Measurements from ENCODE around the gene APCDD1.

APCDD1 gene

DNA sequence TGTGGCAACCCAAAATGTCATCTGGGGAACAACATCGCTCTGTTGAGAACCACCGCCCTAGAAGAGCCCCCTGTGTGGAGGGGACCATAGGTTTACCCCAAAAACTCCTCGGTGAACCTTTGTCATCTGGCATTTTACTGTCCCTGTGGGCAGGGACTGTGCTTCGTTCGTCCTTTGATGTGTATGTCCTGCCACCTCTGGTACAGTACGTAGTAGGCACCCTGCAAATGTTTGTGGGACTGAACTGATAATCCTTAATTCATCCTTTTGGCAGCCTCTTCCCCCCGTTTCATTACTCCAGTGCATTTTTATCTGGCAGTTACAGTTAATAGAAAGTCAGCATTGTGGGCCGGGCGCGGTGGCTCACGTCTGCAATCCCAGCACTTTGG is 72.1 kb downstream of the APCDD1 start:
- TF ChIP-seq, protein P1, sequence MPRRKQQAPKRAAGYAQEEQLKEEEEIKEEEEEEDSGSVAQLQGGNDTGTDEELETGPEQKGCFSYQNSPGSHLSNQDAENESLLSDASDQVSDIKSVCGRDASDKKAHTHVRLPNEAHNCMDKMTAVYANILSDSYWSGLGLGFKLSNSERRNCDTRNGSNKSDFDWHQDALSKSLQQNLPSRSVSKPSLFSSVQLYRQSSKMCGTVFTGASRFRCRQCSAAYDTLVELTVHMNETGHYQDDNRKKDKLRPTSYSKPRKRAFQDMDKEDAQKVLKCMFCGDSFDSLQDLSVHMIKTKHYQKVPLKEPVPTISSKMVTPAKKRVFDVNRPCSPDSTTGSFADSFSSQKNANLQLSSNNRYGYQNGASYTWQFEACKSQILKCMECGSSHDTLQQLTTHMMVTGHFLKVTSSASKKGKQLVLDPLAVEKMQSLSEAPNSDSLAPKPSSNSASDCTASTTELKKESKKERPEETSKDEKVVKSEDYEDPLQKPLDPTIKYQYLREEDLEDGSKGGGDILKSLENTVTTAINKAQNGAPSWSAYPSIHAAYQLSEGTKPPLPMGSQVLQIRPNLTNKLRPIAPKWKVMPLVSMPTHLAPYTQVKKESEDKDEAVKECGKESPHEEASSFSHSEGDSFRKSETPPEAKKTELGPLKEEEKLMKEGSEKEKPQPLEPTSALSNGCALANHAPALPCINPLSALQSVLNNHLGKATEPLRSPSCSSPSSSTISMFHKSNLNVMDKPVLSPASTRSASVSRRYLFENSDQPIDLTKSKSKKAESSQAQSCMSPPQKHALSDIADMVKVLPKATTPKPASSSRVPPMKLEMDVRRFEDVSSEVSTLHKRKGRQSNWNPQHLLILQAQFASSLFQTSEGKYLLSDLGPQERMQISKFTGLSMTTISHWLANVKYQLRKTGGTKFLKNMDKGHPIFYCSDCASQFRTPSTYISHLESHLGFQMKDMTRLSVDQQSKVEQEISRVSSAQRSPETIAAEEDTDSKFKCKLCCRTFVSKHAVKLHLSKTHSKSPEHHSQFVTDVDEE (CRISPR knock-in tag; IDR thresholded peaks at IDR 0.05): no peak
- TF ChIP-seq PPARA (CRISPR knock-in tag; IDR thresholded peaks at IDR 0.05; ENCODE audit: borderline replicate concordance) (no peak), TCF4 (CRISPR knock-in tag; IDR thresholded peaks at IDR 0.05; ENCODE audit: borderline replicate concordance) (no peak), BACH2 (CRISPR knock-in tag; IDR thresholded peaks at IDR 0.05; ENCODE audit: borderline replicate concordance) (no peak), TOX (CRISPR knock-in tag; IDR thresholded peaks at IDR 0.05; ENCODE audit: borderline replicate concordance) (no peak), ESRRG (CRISPR knock-in tag; IDR thresholded peaks at IDR 0.05) (no peak), OSR1 (CRISPR knock-in tag; IDR thresholded peaks at IDR 0.05) (no peak), CSDC2 (CRISPR knock-in tag; IDR thresholded peaks at IDR 0.05) (no peak)
- TF ChIP-seq, protein P2, sequence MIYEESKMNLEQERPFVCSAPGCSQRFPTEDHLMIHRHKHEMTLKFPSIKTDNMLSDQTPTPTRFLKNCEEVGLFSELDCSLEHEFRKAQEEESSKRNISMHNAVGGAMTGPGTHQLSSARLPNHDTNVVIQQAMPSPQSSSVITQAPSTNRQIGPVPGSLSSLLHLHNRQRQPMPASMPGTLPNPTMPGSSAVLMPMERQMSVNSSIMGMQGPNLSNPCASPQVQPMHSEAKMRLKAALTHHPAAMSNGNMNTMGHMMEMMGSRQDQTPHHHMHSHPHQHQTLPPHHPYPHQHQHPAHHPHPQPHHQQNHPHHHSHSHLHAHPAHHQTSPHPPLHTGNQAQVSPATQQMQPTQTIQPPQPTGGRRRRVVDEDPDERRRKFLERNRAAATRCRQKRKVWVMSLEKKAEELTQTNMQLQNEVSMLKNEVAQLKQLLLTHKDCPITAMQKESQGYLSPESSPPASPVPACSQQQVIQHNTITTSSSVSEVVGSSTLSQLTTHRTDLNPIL (CRISPR knock-in tag; IDR thresholded peaks at IDR 0.05; ENCODE audit: low read depth): no peak
- TF ChIP-seq, protein P3, sequence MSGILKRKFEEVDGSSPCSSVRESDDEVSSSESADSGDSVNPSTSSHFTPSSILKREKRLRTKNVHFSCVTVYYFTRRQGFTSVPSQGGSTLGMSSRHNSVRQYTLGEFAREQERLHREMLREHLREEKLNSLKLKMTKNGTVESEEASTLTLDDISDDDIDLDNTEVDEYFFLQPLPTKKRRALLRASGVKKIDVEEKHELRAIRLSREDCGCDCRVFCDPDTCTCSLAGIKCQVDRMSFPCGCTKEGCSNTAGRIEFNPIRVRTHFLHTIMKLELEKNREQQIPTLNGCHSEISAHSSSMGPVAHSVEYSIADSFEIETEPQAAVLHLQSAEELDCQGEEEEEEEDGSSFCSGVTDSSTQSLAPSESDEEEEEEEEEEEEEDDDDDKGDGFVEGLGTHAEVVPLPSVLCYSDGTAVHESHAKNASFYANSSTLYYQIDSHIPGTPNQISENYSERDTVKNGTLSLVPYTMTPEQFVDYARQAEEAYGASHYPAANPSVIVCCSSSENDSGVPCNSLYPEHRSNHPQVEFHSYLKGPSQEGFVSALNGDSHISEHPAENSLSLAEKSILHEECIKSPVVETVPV (CRISPR knock-in tag; IDR thresholded peaks at IDR 0.05): no peak
- TF ChIP-seq, protein P4, sequence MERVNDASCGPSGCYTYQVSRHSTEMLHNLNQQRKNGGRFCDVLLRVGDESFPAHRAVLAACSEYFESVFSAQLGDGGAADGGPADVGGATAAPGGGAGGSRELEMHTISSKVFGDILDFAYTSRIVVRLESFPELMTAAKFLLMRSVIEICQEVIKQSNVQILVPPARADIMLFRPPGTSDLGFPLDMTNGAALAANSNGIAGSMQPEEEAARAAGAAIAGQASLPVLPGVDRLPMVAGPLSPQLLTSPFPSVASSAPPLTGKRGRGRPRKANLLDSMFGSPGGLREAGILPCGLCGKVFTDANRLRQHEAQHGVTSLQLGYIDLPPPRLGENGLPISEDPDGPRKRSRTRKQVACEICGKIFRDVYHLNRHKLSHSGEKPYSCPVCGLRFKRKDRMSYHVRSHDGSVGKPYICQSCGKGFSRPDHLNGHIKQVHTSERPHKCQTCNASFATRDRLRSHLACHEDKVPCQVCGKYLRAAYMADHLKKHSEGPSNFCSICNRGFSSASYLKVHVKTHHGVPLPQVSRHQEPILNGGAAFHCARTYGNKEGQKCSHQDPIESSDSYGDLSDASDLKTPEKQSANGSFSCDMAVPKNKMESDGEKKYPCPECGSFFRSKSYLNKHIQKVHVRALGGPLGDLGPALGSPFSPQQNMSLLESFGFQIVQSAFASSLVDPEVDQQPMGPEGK (CRISPR knock-in tag; IDR thresholded peaks at IDR 0.05; ENCODE audit: borderline replicate concordance): no peak
- ATAC-seq: peak; percentile 5

DNA sequence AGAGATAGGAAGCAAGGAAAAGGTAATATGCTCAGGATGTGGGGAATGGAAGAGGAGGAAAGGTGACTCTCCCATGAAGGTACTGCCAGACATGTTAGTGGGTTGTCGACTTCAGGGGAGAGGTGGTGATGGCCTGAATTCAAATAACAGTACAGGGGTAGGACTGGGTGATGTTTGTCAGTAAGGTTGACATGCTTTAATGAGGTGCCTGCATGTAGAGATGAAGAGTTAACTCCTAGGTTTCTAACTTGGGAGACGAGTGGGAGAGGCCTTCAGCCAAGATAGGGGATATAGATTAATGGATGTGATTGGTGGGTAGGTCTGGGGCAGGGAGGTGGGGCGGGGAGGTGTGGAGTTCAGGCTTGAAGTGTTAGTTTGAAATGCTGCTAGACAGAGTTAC is 74.0 kb downstream of the APCDD1 start:
- no peak for TF ChIP-seq ZC3H10 (CRISPR knock-in tag; IDR thresholded peaks at IDR 0.05)
- no peak for TF ChIP-seq RARB (CRISPR knock-in tag; IDR thresholded peaks at IDR 0.05)
- TF ChIP-seq ESRRG (CRISPR knock-in tag; IDR thresholded peaks at IDR 0.05): no peak
- TF ChIP-seq PPARA (CRISPR knock-in tag; IDR thresholded peaks at IDR 0.05; ENCODE audit: borderline replicate concordance): no peak
- no peak for ATAC-seq

DNA sequence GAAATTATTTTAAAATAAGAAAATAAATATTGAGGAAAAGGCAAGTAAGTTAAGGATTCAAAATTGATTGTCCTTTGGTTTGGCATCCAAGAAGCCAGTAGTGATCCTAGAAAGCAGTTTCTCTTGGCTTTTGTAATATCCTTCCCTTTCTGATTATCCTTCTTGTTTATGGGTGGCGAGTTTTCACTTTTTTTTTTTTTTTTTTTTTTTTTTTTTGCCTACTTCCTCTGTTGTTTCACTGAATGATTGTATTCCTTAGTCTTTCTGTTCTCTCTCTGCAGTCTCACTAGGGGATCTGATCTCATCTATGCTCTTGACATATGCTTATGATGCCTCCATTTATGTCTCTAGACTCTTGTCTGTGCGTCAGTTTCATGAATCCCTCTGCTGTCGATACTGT is 75.6 kb downstream of the APCDD1 start:
- ATAC-seq: no peak
- TF ChIP-seq ZNF8 (CRISPR knock-in tag; IDR thresholded peaks at IDR 0.05) (no peak), PPARA (CRISPR knock-in tag; IDR thresholded peaks at IDR 0.05; ENCODE audit: borderline replicate concordance) (no peak), ZFP30 (CRISPR knock-in tag; IDR thresholded peaks at IDR 0.05) (no peak), ARNTL (CRISPR knock-in tag; IDR thresholded peaks at IDR 0.05; ENCODE audit: borderline replicate concordance, low read depth) (no peak)
- TF ChIP-seq, protein P3 (CRISPR knock-in tag; IDR thresholded peaks at IDR 0.05): no peak

DNA sequence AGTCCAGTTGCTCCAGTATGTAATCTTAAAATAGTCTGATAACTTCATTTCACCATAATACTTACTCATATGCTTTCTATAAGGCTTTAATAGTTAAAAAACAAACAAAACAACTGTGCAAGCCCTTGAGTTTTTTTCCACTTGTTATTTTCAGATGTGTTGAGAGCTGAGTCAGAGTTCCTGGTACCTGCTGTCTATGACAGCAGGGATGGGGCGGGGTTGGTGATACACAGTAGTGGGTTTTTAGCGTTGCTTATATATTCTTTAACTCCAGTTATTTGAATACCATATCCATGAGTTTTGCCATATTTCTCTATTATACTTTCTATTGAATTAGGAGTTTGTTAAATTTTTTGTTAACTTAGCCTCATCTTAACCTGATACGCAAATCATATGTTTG is 76.4 kb downstream of the APCDD1 start:
- no peak for ATAC-seq
- TF ChIP-seq ZNF70 (CRISPR knock-in tag; IDR thresholded peaks at IDR 0.05) (no peak), RARB (CRISPR knock-in tag; IDR thresholded peaks at IDR 0.05) (no peak), SNAI2 (CRISPR knock-in tag; IDR thresholded peaks at IDR 0.05) (no peak), TCF4 (CRISPR knock-in tag; IDR thresholded peaks at IDR 0.05; ENCODE audit: borderline replicate concordance) (no peak), CSDC2 (CRISPR knock-in tag; IDR thresholded peaks at IDR 0.05) (no peak)
- TF ChIP-seq, protein P4 (CRISPR knock-in tag; IDR thresholded peaks at IDR 0.05; ENCODE audit: borderline replicate concordance): no peak
- TF ChIP-seq, protein P2 (CRISPR knock-in tag; IDR thresholded peaks at IDR 0.05; ENCODE audit: low read depth): no peak
- TF ChIP-seq, protein P5, sequence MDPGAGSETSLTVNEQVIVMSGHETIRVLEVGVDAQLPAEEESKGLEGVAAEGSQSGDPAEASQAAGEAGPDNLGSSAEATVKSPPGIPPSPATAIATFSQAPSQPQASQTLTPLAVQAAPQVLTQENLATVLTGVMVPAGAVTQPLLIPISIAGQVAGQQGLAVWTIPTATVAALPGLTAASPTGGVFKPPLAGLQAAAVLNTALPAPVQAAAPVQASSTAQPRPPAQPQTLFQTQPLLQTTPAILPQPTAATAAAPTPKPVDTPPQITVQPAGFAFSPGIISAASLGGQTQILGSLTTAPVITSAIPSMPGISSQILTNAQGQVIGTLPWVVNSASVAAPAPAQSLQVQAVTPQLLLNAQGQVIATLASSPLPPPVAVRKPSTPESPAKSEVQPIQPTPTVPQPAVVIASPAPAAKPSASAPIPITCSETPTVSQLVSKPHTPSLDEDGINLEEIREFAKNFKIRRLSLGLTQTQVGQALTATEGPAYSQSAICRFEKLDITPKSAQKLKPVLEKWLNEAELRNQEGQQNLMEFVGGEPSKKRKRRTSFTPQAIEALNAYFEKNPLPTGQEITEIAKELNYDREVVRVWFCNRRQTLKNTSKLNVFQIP (CRISPR knock-in tag; IDR thresholded peaks at IDR 0.05; ENCODE audit: borderline replicate concordance, low read depth): no peak

Measured in SK-N-SH treated with all-trans-retinoic acid at 6 μM for 48 hours (cell line).